H1 (cell line): ENCODE data around the gene CLEC1B. TPM values are rescaled to one million over a fixed set of nuclear protein-coding genes. Genes with fewer than 3 reads are reported as not detected.

Experiments
- CTCF ChIA-PET: fragments of 300-600 bp; sonication (Branson Sonifier 250); formaldehyde crosslinking; loops from one replicate; lab custom pipeline; 2021; ENCODE audit not compliant: partially characterized antibody; lab: Charles Lee
- POLR2A ChIA-PET: fragments of 300-600 bp; sonication (Branson Sonifier 250); formaldehyde crosslinking; loops from one replicate; lab custom pipeline; 2021; ENCODE audit warnings: inconsistent platforms; ENCODE audit not compliant: partially characterized antibody; lab: Charles Lee
- DNase-seq, 2 experiments: peaks; one replicate each; pipeline versions ENCODE4 v3.0.0 to v3.0.0-alpha.2; 2010 to 2022; ENCODE audit warnings: low spot score in 2 of 2, low read depth in 1 of 2, mixed read lengths in 1 of 2
- FAIRE-seq: peaks from 2 replicates; lab custom pipeline; 2011; peaks lifted over from hg19 to GRCh38; lab: Jason Lieb, UNC
- H2AFZ ChIP-seq: 2 replicates; pipeline ENCODE4 v1.8.1; 2012; ENCODE audit warnings: low read length, inconsistent platforms
- H2AK5ac ChIP-seq: 2 replicates; pipeline ENCODE4 v1.6.1; 2013; ENCODE audit warnings: low read depth, low read length
- H2BK120ac ChIP-seq: replicated peaks from 2 replicates; pipeline ENCODE3; 2013; ENCODE audit warnings: low read depth, low read length, inconsistent platforms
- H2BK12ac ChIP-seq: 2 replicates; pipeline ENCODE4 v1.6.1; 2013; ENCODE audit warnings: low read depth, low read length
- H2BK15ac ChIP-seq: 2 replicates; pipeline ENCODE4 v1.6.1; 2013; ENCODE audit warnings: low read length
- H2BK20ac ChIP-seq: 2 replicates; pipeline ENCODE4 v1.6.1; 2013; ENCODE audit warnings: low read length
- H2BK5ac ChIP-seq: 2 replicates; pipeline ENCODE4 v1.6.1; 2013; ENCODE audit warnings: low read depth, low read length
- H3K14ac ChIP-seq: 2 replicates; pipeline ENCODE4 v1.6.1; 2013; ENCODE audit warnings: inconsistent platforms; ENCODE audit not compliant: insufficient read length
- H3K18ac ChIP-seq: 2 replicates; pipeline ENCODE4 v1.6.1; 2013; ENCODE audit warnings: low read length; ENCODE audit errors: extremely low read depth
- H3K23ac ChIP-seq: 2 replicates; pipeline ENCODE4 v1.6.1; 2013; ENCODE audit warnings: inconsistent platforms; ENCODE audit not compliant: insufficient read length
- H3K23me2 ChIP-seq: 2 replicates; pipeline ENCODE4 v1.6.1; 2013; ENCODE audit warnings: low read depth, low read length
- H3K27ac ChIP-seq: 2 replicates; pipeline ENCODE4 v1.6.1; 2011; ENCODE audit warnings: low read depth, low read length, inconsistent platforms
- H3K27me3 ChIP-seq, 4 experiments: replicated peaks in 1 of 4; 1 replicate in 1 of 4; 2 replicates in 3 of 4; pipeline versions ENCODE4 v1.6.1 to v1.8.1; 2011 to 2013; ENCODE audit warnings: low read length in 3 of 4, mild to moderate bottlenecking in 3 of 4, inconsistent platforms in 2 of 4, mixed read lengths in 2 of 4, moderate library complexity in 1 of 4; ENCODE audit not compliant: control insufficient read depth in 3 of 4, insufficient read depth in 3 of 4; ENCODE audit errors: extremely low read depth in 1 of 4
- H3K36me3 ChIP-seq, 4 experiments: 2 replicates each; pipeline versions ENCODE4 v1.6.1 to v1.8.1; 2011 to 2013; ENCODE audit warnings: mild to moderate bottlenecking in 4 of 4, low read length in 3 of 4, moderate library complexity in 2 of 4, control low read depth in 1 of 4, inconsistent platforms in 1 of 4; ENCODE audit not compliant: insufficient read depth in 4 of 4, control insufficient read depth in 2 of 4
- H3K4ac ChIP-seq: replicated peaks from 2 replicates; pipeline ENCODE3; 2013; ENCODE audit warnings: low read length, low read depth, mixed read lengths, inconsistent platforms; ENCODE audit not compliant: insufficient read length
- H3K4me1 ChIP-seq, 4 experiments: replicated peaks in 1 of 4; 1 replicate in 1 of 4; 2 replicates in 3 of 4; pipeline versions ENCODE4 v1.6.1 to v1.8.1; 2011 to 2013; ENCODE audit warnings: low read length in 3 of 4, inconsistent platforms in 2 of 4, mixed read lengths in 1 of 4; ENCODE audit not compliant: insufficient read depth in 4 of 4, control insufficient read depth in 3 of 4
- H3K4me2 ChIP-seq, 2 experiments: 2 replicates each; pipeline versions ENCODE4 v1.6.1 to v1.8.1; 2011 to 2013; ENCODE audit warnings: low read depth in 2 of 2, low read length in 2 of 2, control low read depth in 1 of 2, inconsistent platforms in 1 of 2, mild to moderate bottlenecking in 1 of 2; ENCODE audit not compliant: insufficient read depth in 1 of 2
- H3K4me3 ChIP-seq, 4 experiments: fragments of 200-600, 300-600 bp in 1 of 4; sonication (generic), shearing (Covaris generic), sonication (Bioruptor Twin) in 1 of 4; 2 replicates each; pipeline versions ENCODE4 v1.5.1 to v1.8.1; 2011 to 2016; ENCODE audit warnings: low read length in 4 of 4, low read depth in 3 of 4, control low read depth in 2 of 4, inconsistent platforms in 2 of 4, mild to moderate bottlenecking in 2 of 4, mixed read lengths in 1 of 4, moderate library complexity in 1 of 4; ENCODE audit not compliant: insufficient read depth in 2 of 4; ENCODE audit errors: extremely low read depth in 1 of 4
- H3K56ac ChIP-seq: replicated peaks from 2 replicates; pipeline ENCODE3; 2013; ENCODE audit warnings: low read depth, mild to moderate bottlenecking, mixed read lengths, low read length, inconsistent platforms; ENCODE audit not compliant: insufficient read length
- H3K79me1 ChIP-seq: 2 replicates; pipeline ENCODE4 v1.6.1; 2013; ENCODE audit warnings: low read depth, low read length, control low read depth
- H3K79me2 ChIP-seq, 2 experiments: 2 replicates each; pipeline versions ENCODE4 v1.6.1 to v1.8.1; 2012 to 2013; ENCODE audit warnings: low read length in 2 of 2, mild to moderate bottlenecking in 2 of 2, inconsistent platforms in 1 of 2; ENCODE audit not compliant: insufficient read depth in 2 of 2, control insufficient read depth in 1 of 2
- H3K9ac ChIP-seq, 4 experiments: replicated peaks in 1 of 4; 1 replicate in 1 of 4; 2 replicates in 3 of 4; pipeline versions ENCODE4 v1.6.1 to v1.8.1; 2011 to 2013; ENCODE audit warnings: low read depth in 3 of 4, low read length in 3 of 4, control low read depth in 2 of 4, mild to moderate bottlenecking in 2 of 4, moderate library complexity in 2 of 4, inconsistent platforms in 1 of 4; ENCODE audit errors: extremely low read depth in 1 of 4
- H3K9me3 ChIP-seq, 2 experiments: 2 replicates each; pipeline versions ENCODE4 v1.6.1 to v1.8.1; 2012 to 2013; ENCODE audit warnings: mild to moderate bottlenecking in 2 of 2, moderate library complexity in 2 of 2, control low read depth in 1 of 2, inconsistent platforms in 1 of 2, low read depth in 1 of 2, low read length in 1 of 2, mixed read lengths in 1 of 2; ENCODE audit not compliant: insufficient read depth in 2 of 2
- H4K20me1 ChIP-seq, 2 experiments: replicated peaks in 1 of 2; 2 replicates each; pipeline versions ENCODE3 to v1.8.1; 2011 to 2013; ENCODE audit warnings: inconsistent platforms in 2 of 2, low read length in 2 of 2, mild to moderate bottlenecking in 1 of 2; ENCODE audit not compliant: insufficient read depth in 2 of 2, control insufficient read depth in 1 of 2
- H4K5ac ChIP-seq: 2 replicates; pipeline ENCODE4 v1.6.1; 2013; ENCODE audit warnings: low read length, low read depth, mixed read lengths, inconsistent platforms; ENCODE audit not compliant: insufficient read length
- H4K8ac ChIP-seq: 2 replicates; pipeline ENCODE4 v1.8.0; 2013; ENCODE audit warnings: mild to moderate bottlenecking, moderate library complexity, low read length, inconsistent platforms; ENCODE audit not compliant: insufficient read depth; ENCODE audit errors: extremely low read depth
- H4K91ac ChIP-seq: replicated peaks from 2 replicates; pipeline ENCODE3; 2013; ENCODE audit warnings: low read length, mixed read lengths, inconsistent platforms; ENCODE audit not compliant: insufficient read length
- BCL11A ChIP-seq, 2 experiments: IDR thresholded peaks; one replicate each; pipeline ENCODE4 v1.6.1; 2011; ENCODE audit warnings: low read depth in 2 of 2, low read length in 2 of 2, mild to moderate bottlenecking in 2 of 2
- CBX8 ChIP-seq: fragments of 300-800, 300-1000 bp; sonication (generic); IDR thresholded peaks from 2 replicates; pipeline ENCODE4 v1.7.1; 2016; ENCODE audit warnings: low read depth, low read length, borderline replicate concordance
- CTBP2 ChIP-seq: IDR thresholded peaks from 2 replicates; pipeline ENCODE4 v1.7.0; 2011; ENCODE audit warnings: borderline replicate concordance, mild to moderate bottlenecking, moderate library complexity, mixed read lengths, low read length; ENCODE audit not compliant: insufficient read depth, insufficient read length
- GABPA ChIP-seq: IDR thresholded peaks from 2 replicates; pipeline ENCODE4 v1.6.1; 2011; ENCODE audit warnings: mild to moderate bottlenecking, low read length, moderate library complexity, borderline replicate concordance; ENCODE audit not compliant: insufficient read depth
- HDAC6 ChIP-seq: IDR thresholded peaks from one replicate; pipeline ENCODE4 v1.7.1; 2012; ENCODE audit warnings: low read depth, mild to moderate bottlenecking, inconsistent platforms, low read length, moderate library complexity
- JUN ChIP-seq: IDR thresholded peaks from 2 replicates; pipeline ENCODE4 v1.6.1; 2011; ENCODE audit warnings: low read depth, mild to moderate bottlenecking, improper control_type of control experiment, low read length
- PHF8 ChIP-seq: fragments of 200-600 bp; sonication (generic); conservative IDR thresholded peaks from 2 replicates; pipeline ENCODE4 v1.7.1; 2012; ENCODE audit warnings: low read depth, mild to moderate bottlenecking, inconsistent platforms, low read length, moderate library complexity
- POLR2AphosphoS5 ChIP-seq: IDR thresholded peaks from 2 replicates; pipeline ENCODE4 v1.6.1; 2011; ENCODE audit warnings: low read depth, low read length
- POU5F1 ChIP-seq: IDR thresholded peaks from 2 replicates; pipeline ENCODE4 v1.6.1; 2011; ENCODE audit warnings: low read depth, mild to moderate bottlenecking, low read length, moderate library complexity
- SP4 ChIP-seq: IDR thresholded peaks from 2 replicates; pipeline ENCODE4 v1.6.1; 2012; ENCODE audit warnings: low read length, inconsistent platforms
- TAF1 ChIP-seq: IDR thresholded peaks from 2 replicates; pipeline ENCODE4 v1.6.1; 2011; ENCODE audit warnings: mild to moderate bottlenecking, low read depth, low read length
- WGBS, 2 experiments: shearing (Covaris generic) in 1 of 2; methylation state at CpG; one replicate each; pipeline versions ENCODE4 v1.1.6 to v1.1.7; 2013 to 2015; ENCODE audit warnings: low lambda C conversion rate in 2 of 2, mixed read lengths in 2 of 2, inconsistent platforms in 1 of 2, low coverage in 1 of 2, missing lambda C conversion rate in 1 of 2; ENCODE audit not compliant: insufficient replicate concordance in 2 of 2, insufficient coverage in 1 of 2, insufficient read length in 1 of 2; ENCODE audit errors: extremely low coverage in 1 of 2, missing lambda C conversion rate in 1 of 2; 5-methylcytosine and 5-hydroxymethylcytosine counted together
- polyA plus RNA-seq, 7 experiments: library from polyadenylated mRNA; depleted of rRNA in 3 of 7; stranded (reverse) in 5 of 7; unstranded in 2 of 7; fragments of >200 nt in 5 of 7; fragments of 200-250 nt in 2 of 7; gene quantifications; 1 replicate in 5 of 7; 2 replicates in 1 of 7; 4 replicates in 1 of 7; pipeline versions ENCODE4 v1.2.1 to v1.2.3, GENCODE V29; 2011 to 2013; ENCODE audit warnings: missing spikeins in 2 of 7, mixed read lengths in 2 of 7
- total RNA-seq: library from RNA; stranded (reverse); fragmentation: NEBNext Ultra II Directional; extraction: Animal tissue kit (Norgen Biotek cat#: 25700); gene quantifications from 2 replicates; pipeline ENCODE4 v1.2.1, GENCODE V29; 2021
- TF ChIP-seq, protein P1 (sequence below): IDR thresholded peaks from 2 replicates; pipeline ENCODE4 v1.6.1; 2011; ENCODE audit warnings: low read depth, mild to moderate bottlenecking, low read length; ENCODE audit not compliant: insufficient read depth

CLEC1B gene
- total and polyA plus RNA-seq, 2 of the 8 experiments (the other 6 are each of a cell fraction or from before 2014, with no cell fraction given), result not detected

- Histone ChIP-seq H2BK12ac (peak within 1 kb of the TSS; percentile 68; the same call in 1 of the 2 replicates), H3K4me1 (peaks cover 0 to 7% (median 0%) of the 10 kb centered on the region in 4 experiments; a peak in 1 of 7 replicates), H2AFZ (no peak within 1 kb of the TSS), H3K27ac (0 out of 2 replicates have a peak within 1 kb of the TSS, but pooled peaks have one; percentile 28), H2BK5ac (no peak within 1 kb of the TSS), H3K4me2 (no peak within 1 kb of the TSS), H3K23ac (no peak within 1 kb of the TSS), H4K8ac (peak within 1 kb of the TSS; percentile 29; the same call in 1 of the 2 replicates), H4K20me1 (no peaks in the 10 kb centered on the region), H3K79me2 (no peaks in the 10 kb centered on the region), H3K79me1 (no peaks in the 10 kb centered on the region), H3K4ac (no peak within 1 kb of the TSS), H4K91ac (no peak within 1 kb of the TSS), H3K23me2 (no peaks in the 10 kb centered on the region; the same call in 1 of the 2 replicates), H3K36me3 (no peaks in the 10 kb centered on the region; a peak in 1 of 8 replicates), H3K56ac (no peak within 1 kb of the TSS), H4K5ac (no peak within 1 kb of the TSS), H3K9ac (no peak within 1 kb of the TSS), H2AK5ac (no peak within 1 kb of the TSS), H2BK120ac (no peak within 1 kb of the TSS), H3K14ac (no peak within 1 kb of the TSS), H3K18ac (no peak within 1 kb of the TSS), H2BK20ac (no peak within 1 kb of the TSS), H3K27me3 (no peaks in the 10 kb centered on the region), H3K4me3 (no peak within 1 kb of the TSS), H2BK15ac (no peak within 1 kb of the TSS), H3K9me3 (peaks cover 0 to 8% of the 10 kb centered on the region in 2 experiments; a peak in 2 of 4 replicates)
- CTCF ChIA-PET, result interaction anchor here (1.2 to 2.5 kb wide), 3 partner anchors 20 to 109 kb away, joined by 3 to 19 read pairs (median 4); no protein-coding TSS in a partner anchor
- no peak for DNase-seq
- POLR2A ChIA-PET, result no interaction called here
- FAIRE-seq, result no peak
- 99% methylated on average over 14 of the region's 14 CpGs; no CpG with 5 or more reads in 1 of the 2 experiments for WGBS, 2 experiments
- TF ChIP-seq CTBP2, result no peak
- no peak for TF ChIP-seq PHF8
- no peak for TF ChIP-seq POU5F1
- no peak for TF ChIP-seq GABPA
- TF ChIP-seq, protein P1, sequence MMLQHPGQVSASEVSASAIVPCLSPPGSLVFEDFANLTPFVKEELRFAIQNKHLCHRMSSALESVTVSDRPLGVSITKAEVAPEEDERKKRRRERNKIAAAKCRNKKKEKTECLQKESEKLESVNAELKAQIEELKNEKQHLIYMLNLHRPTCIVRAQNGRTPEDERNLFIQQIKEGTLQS, result no peak
- TF ChIP-seq SP4, result no peak
- no peak for TF ChIP-seq TAF1
- no peak for TF ChIP-seq POLR2AphosphoS5
- TF ChIP-seq HDAC6, result no peak
- no peak for TF ChIP-seq JUN
- TF ChIP-seq CBX8, result no peak
- no peak for TF ChIP-seq BCL11A (IDR thresholded peaks at IDR 0.05; ENCODE audit: low read depth in 2 of 2, low read length in 2 of 2)
Measured at GRCh38 chr12:10030446-10030845, 31.5 kb upstream of the CLEC1B start, which contains the start of gene CLEC9A. Gene CLEC9A (plus strand): TSS chr12:10030682. CDS start chr12:10052688, 22,006 bp downstream.
